Endothelial cell of umbilical vein (primary cell): Measurements from ENCODE around the gene LGR4. TPM values are rescaled to one million over a fixed set of nuclear protein-coding genes. Genes with fewer than 3 reads are reported as not detected.

Experiments
- BruUV-seq: library from RNA; stranded (reverse); fragments of 400-500 nt; replicated peaks from 2 replicates; lab custom pipeline; 2021; lab: Mats Ljungman, UMichigan
- CTCF ChIA-PET: fragments of 300-600, 350-600 bp; sonication (Branson Sonifier 250); formaldehyde crosslinking; loops from one replicate; lab custom pipeline; 2021; ENCODE audit warnings: antibody characterized with exemption, inconsistent platforms; lab: Charles Lee
- POLR2A ChIA-PET: fragments of 300-600, 350-600 bp; sonication (Branson Sonifier 250); formaldehyde crosslinking; loops from one replicate; lab custom pipeline; 2021; ENCODE audit warnings: antibody characterized with exemption, inconsistent platforms; lab: Charles Lee
- DNase-seq: peaks from one replicate; pipeline ENCODE4 v3.0.0-alpha.2; 2011; ENCODE audit warnings: low read depth, low spot score
- FAIRE-seq: peaks from 2 replicates; lab custom pipeline; 2011; peaks lifted over from hg19 to GRCh38; lab: Jason Lieb, UNC
- H2AFZ ChIP-seq: 2 replicates; pipeline ENCODE4 v1.6.0; 2012; ENCODE audit warnings: low read depth, low read length, control low read depth, inconsistent platforms
- H3K27ac ChIP-seq: 2 replicates; pipeline ENCODE4 v1.5.1; 2011; ENCODE audit warnings: low read depth, mild to moderate bottlenecking, control low read depth, low read length, moderate library complexity; ENCODE audit not compliant: insufficient read depth
- H3K27me3 ChIP-seq, 2 experiments: 2 replicates each; pipeline versions ENCODE4 v1.6.0 to v1.6.1; 2011; ENCODE audit warnings: low read length in 2 of 2, mixed read lengths in 1 of 2; ENCODE audit not compliant: control insufficient read depth in 2 of 2, insufficient read depth in 2 of 2
- H3K36me3 ChIP-seq, 2 experiments: 2 replicates in 1 of 2; 3 replicates in 1 of 2; pipeline ENCODE4 v1.5.1; 2011; ENCODE audit warnings: low read length in 2 of 2, mild to moderate bottlenecking in 1 of 2, moderate library complexity in 1 of 2; ENCODE audit not compliant: control insufficient read depth in 2 of 2, insufficient read depth in 2 of 2; ENCODE audit errors: extremely low read depth in 1 of 2
- H3K4me1 ChIP-seq: 3 replicates; pipeline ENCODE4 v1.5.1; 2011; ENCODE audit warnings: mild to moderate bottlenecking, low read length; ENCODE audit not compliant: control insufficient read depth, insufficient read depth; ENCODE audit errors: extremely low read depth
- H3K4me2 ChIP-seq: 2 replicates; pipeline ENCODE4 v1.6.1; 2011; ENCODE audit warnings: low read length, control low read depth, mixed read lengths; ENCODE audit not compliant: insufficient read depth
- H3K4me3 ChIP-seq, 3 experiments: fragments of 200-600 bp in 1 of 3; sonication (generic), shearing (Covaris generic) in 1 of 3; replicated peaks in 1 of 3; 2 replicates each; pipeline ENCODE4 v1.5.1; 2011 to 2016; ENCODE audit warnings: control low read depth in 3 of 3, low read length in 3 of 3, mild to moderate bottlenecking in 2 of 3, inconsistent platforms in 1 of 3, low read depth in 1 of 3, moderate library complexity in 1 of 3; ENCODE audit not compliant: insufficient read depth in 1 of 3
- H3K79me2 ChIP-seq: 2 replicates; pipeline ENCODE4 v1.6.0; 2012; ENCODE audit warnings: low read length, inconsistent platforms; ENCODE audit not compliant: control insufficient read depth, insufficient read depth
- H3K9ac ChIP-seq: replicated peaks from 2 replicates; pipeline ENCODE3; 2011; ENCODE audit warnings: low read length, control low read depth; ENCODE audit not compliant: insufficient read depth; ENCODE audit errors: extremely low read depth
- H3K9me1 ChIP-seq: replicated peaks from 3 replicates; pipeline ENCODE4 v1.6.0; 2011; ENCODE audit warnings: mild to moderate bottlenecking, low read length; ENCODE audit not compliant: control insufficient read depth, insufficient read depth; ENCODE audit errors: extremely low read depth
- H3K9me3 ChIP-seq: replicated peaks from 2 replicates; pipeline ENCODE4 v1.5.1; 2012; ENCODE audit warnings: low read length, inconsistent platforms; ENCODE audit not compliant: control insufficient read depth, insufficient read depth
- H4K20me1 ChIP-seq: replicated peaks from 2 replicates; pipeline ENCODE3; 2011; ENCODE audit warnings: mild to moderate bottlenecking, low read length; ENCODE audit not compliant: control insufficient read depth, insufficient read depth; ENCODE audit errors: extremely low read depth
- EZH2 ChIP-seq: IDR thresholded peaks from 2 replicates; pipeline ENCODE4 v1.6.1; 2012; ENCODE audit warnings: borderline replicate concordance, low read depth, mild to moderate bottlenecking, moderate library complexity, low read length, inconsistent platforms; ENCODE audit not compliant: severe bottlenecking
- FOS ChIP-seq: IDR thresholded peaks from 2 replicates; pipeline ENCODE4 v1.6.1; 2011; ENCODE audit warnings: mild to moderate bottlenecking, low read length, moderate library complexity, borderline replicate concordance; ENCODE audit not compliant: insufficient read depth
- GATA2 ChIP-seq: IDR thresholded peaks from 2 replicates; pipeline ENCODE4 v1.7.0; 2011; ENCODE audit warnings: low read depth, mild to moderate bottlenecking, moderate library complexity, mixed read lengths, low read length; ENCODE audit not compliant: insufficient read length, insufficient read depth
- JUN ChIP-seq: IDR thresholded peaks from 2 replicates; pipeline ENCODE4 v1.6.1; 2011; ENCODE audit warnings: borderline replicate concordance, low read depth; ENCODE audit not compliant: insufficient read length, insufficient read depth
- MYC ChIP-seq: IDR thresholded peaks from one replicate; pipeline ENCODE4 v1.6.1; 2011; ENCODE audit warnings: mild to moderate bottlenecking, low read depth, low read length
- POLR2A ChIP-seq: IDR thresholded peaks from 2 replicates; pipeline ENCODE4 v1.6.1; 2012; ENCODE audit warnings: low read depth, mild to moderate bottlenecking, control low read depth, low read length
- POLR2AphosphoS5 ChIP-seq: IDR thresholded peaks from 2 replicates; pipeline ENCODE4 v1.6.1; 2012; ENCODE audit warnings: low read depth, mild to moderate bottlenecking, control low read depth, low read length, moderate library complexity; ENCODE audit not compliant: insufficient read depth
- dilution Hi-C: fragments of 300-500 bp; cut with MboI; formaldehyde crosslinking; loops from one replicate; pipeline ENCODE4 v1.15.0; 2019; ENCODE audit warnings: low sequenced_read_pairs; ENCODE audit not compliant: extremely low pct_ligation_motif_present
- intact Hi-C: fragments of 100-400 bp; cut with micrococcal nuclease; formaldehyde crosslinking; loops from one replicate; pipeline ENCODE4 v1.10.0; 2022
- polyA plus RNA-seq, 4 experiments: library from polyadenylated mRNA; depleted of rRNA in 3 of 4; stranded (reverse) in 3 of 4; unstranded in 1 of 4; fragments of >200 nt; gene quantifications; 2 replicates each; pipeline versions ENCODE4 v1.2.1 to v1.2.3, GENCODE V29; 2011 to 2012; ENCODE audit warnings: missing spikeins in 1 of 4
- total RNA-seq: library from RNA; stranded (reverse); gene quantifications from 2 replicates; pipeline ENCODE4 v1.2.3, GENCODE V29; 2021
- TF ChIP-seq, protein P1 (sequence below): IDR thresholded peaks from 2 replicates; pipeline ENCODE4 v1.6.1; 2011; ENCODE audit not compliant: insufficient read depth, insufficient read length
- TF ChIP-seq, protein P2 (sequence below), 2 donors: IDR thresholded peaks; 1 replicate in 1 of 2; 2 replicates in 1 of 2; pipeline ENCODE4 v1.5.1; 2011; ENCODE audit warnings: low read length in 2 of 2, mild to moderate bottlenecking in 2 of 2, moderate library complexity in 2 of 2, control low read depth in 1 of 2, inconsistent platforms in 1 of 2, low read depth in 1 of 2; ENCODE audit not compliant: insufficient read depth in 1 of 2; ENCODE audit errors: extremely low read depth in 1 of 2

The LGR4 gene
- total and polyA plus RNA-seq, 2 donors (not counting 3 experiments of a cell fraction or from before 2014, with no cell fraction given), result 1.3 to 3.1 TPM

GRCh38 chr11:27373392-27373791, 99.2 kb downstream of the LGR4 start:
- no peak for FAIRE-seq
- no peak for TF ChIP-seq POLR2A
- TF ChIP-seq POLR2AphosphoS5, result no peak
- no peak for TF ChIP-seq MYC
- no peak for TF ChIP-seq EZH2
- no peak for TF ChIP-seq GATA2
- no peak for TF ChIP-seq FOS
- dilution Hi-C loops, result no loop called here
- Histone ChIP-seq H3K9ac (no peak overlapping the region), H3K27me3 (no peaks in the 10 kb centered on the region), H4K20me1 (no peaks in the 10 kb centered on the region), H3K36me3 (no peaks in the 10 kb centered on the region), H3K79me2 (no peaks in the 10 kb centered on the region), H3K9me1 (no peaks in the 10 kb centered on the region), H3K27ac (no peak overlapping the region), H3K4me2 (no peak overlapping the region), H3K4me3 (no peak overlapping the region), H3K4me1 (no peaks in the 10 kb centered on the region), H2AFZ (no peak overlapping the region), H3K9me3 (no peaks in the 10 kb centered on the region)
- ChIA-PET POLR2A (no interaction called here), CTCF (interaction anchor here (1.5 to 1.7 kb wide), 2 partner anchors 11 to 13 kb away, joined by 3 to 4 read pairs; partner anchors contain the start of gene CCDC34)
- intact Hi-C loops, result no loop called here
- no TSS peak for BruUV-seq
- no peak for DNase-seq

DNA sequence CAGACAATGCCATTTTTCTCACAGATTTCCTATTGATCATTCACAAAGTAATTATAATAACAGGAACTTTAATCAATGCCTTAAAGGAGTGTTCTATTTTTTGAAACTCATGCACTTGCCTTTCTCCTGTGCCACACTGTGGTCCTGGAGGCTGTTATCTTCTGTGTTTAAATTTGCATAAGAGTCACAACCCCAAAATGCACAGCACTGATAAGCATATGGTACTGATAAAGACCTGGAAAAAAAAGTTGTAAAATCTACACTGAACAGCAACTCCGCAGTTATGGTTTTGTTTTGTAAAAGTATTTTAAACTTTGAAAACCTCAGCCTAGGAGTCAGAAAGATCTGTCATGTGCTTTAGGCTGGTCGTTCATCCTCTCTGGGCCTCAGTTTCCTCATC, 100.4 kb downstream of the LGR4 start:
- Histone ChIP-seq H3K36me3 (no peaks in the 10 kb centered on the region), H3K9me3 (no peaks in the 10 kb centered on the region), H4K20me1 (no peaks in the 10 kb centered on the region), H3K4me1 (no peaks in the 10 kb centered on the region), H3K27me3 (no peaks in the 10 kb centered on the region), H3K4me2 (no peak overlapping the region), H3K4me3 (no peak overlapping the region), H3K27ac (no peak overlapping the region), H3K9me1 (no peaks in the 10 kb centered on the region), H3K79me2 (no peaks in the 10 kb centered on the region), H2AFZ (no peak overlapping the region), H3K9ac (no peak overlapping the region)
- DNase-seq (no peak), FAIRE-seq (no peak)
- no TSS peak for BruUV-seq
- dilution Hi-C loops, result no loop called here
- TF ChIP-seq FOS (no peak), MYC (no peak), POLR2AphosphoS5 (no peak), JUN (no peak), EZH2 (no peak), GATA2 (no peak), POLR2A (no peak)
- TF ChIP-seq, protein P1, sequence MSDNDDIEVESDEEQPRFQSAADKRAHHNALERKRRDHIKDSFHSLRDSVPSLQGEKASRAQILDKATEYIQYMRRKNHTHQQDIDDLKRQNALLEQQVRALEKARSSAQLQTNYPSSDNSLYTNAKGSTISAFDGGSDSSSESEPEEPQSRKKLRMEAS, result no peak
- TF ChIP-seq, protein P2, sequence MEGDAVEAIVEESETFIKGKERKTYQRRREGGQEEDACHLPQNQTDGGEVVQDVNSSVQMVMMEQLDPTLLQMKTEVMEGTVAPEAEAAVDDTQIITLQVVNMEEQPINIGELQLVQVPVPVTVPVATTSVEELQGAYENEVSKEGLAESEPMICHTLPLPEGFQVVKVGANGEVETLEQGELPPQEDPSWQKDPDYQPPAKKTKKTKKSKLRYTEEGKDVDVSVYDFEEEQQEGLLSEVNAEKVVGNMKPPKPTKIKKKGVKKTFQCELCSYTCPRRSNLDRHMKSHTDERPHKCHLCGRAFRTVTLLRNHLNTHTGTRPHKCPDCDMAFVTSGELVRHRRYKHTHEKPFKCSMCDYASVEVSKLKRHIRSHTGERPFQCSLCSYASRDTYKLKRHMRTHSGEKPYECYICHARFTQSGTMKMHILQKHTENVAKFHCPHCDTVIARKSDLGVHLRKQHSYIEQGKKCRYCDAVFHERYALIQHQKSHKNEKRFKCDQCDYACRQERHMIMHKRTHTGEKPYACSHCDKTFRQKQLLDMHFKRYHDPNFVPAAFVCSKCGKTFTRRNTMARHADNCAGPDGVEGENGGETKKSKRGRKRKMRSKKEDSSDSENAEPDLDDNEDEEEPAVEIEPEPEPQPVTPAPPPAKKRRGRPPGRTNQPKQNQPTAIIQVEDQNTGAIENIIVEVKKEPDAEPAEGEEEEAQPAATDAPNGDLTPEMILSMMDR (IDR thresholded peaks at IDR 0.05; ENCODE audit: extremely low read depth in 1 of 2, insufficient read depth in 1 of 2, low read depth in 1 of 2, low read length in 2 of 2), result no peak
- POLR2A ChIA-PET, result no interaction called here
- intact Hi-C loops, result no loop called here
- CTCF ChIA-PET, result interaction anchor here (0.9 kb wide), 1 partner anchor 114 kb away, joined by 4 read pairs; no protein-coding TSS in a partner anchor
